ENCODE data around the gene ZFYVE28.

DNA sequence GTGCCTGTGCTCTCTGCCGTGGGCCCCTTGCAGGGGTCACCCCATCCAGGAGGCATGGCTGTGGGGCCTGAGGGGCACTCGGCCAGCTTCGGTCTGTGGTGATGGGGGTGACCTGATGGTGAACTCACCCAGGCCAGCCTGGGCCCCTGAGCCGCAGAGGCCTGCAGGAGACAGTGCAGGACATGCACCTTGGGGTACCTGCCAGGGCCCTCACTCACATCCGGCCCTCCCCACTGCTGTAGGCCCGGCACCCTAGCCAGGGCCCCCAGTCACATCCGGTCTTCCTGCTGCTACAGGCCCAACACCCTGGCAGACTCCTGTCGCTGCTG lies 7.6 kb upstream of the ZFYVE28 start:
- TF ChIP-seq, protein P1, sequence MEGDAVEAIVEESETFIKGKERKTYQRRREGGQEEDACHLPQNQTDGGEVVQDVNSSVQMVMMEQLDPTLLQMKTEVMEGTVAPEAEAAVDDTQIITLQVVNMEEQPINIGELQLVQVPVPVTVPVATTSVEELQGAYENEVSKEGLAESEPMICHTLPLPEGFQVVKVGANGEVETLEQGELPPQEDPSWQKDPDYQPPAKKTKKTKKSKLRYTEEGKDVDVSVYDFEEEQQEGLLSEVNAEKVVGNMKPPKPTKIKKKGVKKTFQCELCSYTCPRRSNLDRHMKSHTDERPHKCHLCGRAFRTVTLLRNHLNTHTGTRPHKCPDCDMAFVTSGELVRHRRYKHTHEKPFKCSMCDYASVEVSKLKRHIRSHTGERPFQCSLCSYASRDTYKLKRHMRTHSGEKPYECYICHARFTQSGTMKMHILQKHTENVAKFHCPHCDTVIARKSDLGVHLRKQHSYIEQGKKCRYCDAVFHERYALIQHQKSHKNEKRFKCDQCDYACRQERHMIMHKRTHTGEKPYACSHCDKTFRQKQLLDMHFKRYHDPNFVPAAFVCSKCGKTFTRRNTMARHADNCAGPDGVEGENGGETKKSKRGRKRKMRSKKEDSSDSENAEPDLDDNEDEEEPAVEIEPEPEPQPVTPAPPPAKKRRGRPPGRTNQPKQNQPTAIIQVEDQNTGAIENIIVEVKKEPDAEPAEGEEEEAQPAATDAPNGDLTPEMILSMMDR (IDR thresholded peaks at IDR 0.05): no peak
- TF ChIP-seq POLR2A (IDR thresholded peaks at IDR 0.05): no peak
- TF ChIP-seq POLR2AphosphoS5 (IDR thresholded peaks at IDR 0.05): no peak

All from stomach (tissue), 4 donors.